ENCODE data around the gene ZFAND5. TPM values are rescaled to one million over a fixed set of nuclear protein-coding genes. Genes with fewer than 3 reads are reported as not detected.

The ZFAND5 gene
- total and polyA plus RNA-seq, 2 experiments from 2014 or later: 138 to 216 TPM

GRCh38 chr9:72349240-72349639, 15.8 kb downstream of the ZFAND5 start:
- Histone ChIP-seq H3F3A (replicated peaks; ENCODE audit: low read depth) (peaks cover 13% of the 10 kb centered on the region; the same call in 1 of the 2 replicates), H3K27ac (ENCODE audit: low read depth) (no peak overlapping the region), H3K9me2 (ENCODE audit: insufficient read depth) (no peaks in the 10 kb centered on the region), H3K36me3 (ENCODE audit: insufficient read depth) (no peaks in the 10 kb centered on the region), H2AFZ (no peak overlapping the region), H3K4me3 (no peak overlapping the region), H3K4me1 (ENCODE audit: insufficient read depth) (no peaks in the 10 kb centered on the region), H3K27me3 (ENCODE audit: insufficient read depth) (no peaks in the 10 kb centered on the region), H3K79me2 (replicated peaks; ENCODE audit: insufficient read depth) (no peaks in the 10 kb centered on the region), H4K20me1 (replicated peaks; ENCODE audit: insufficient read depth) (peaks cover 8% of the 10 kb centered on the region), H3K4me2 (no peak overlapping the region)
- DNase-seq (ENCODE audit: low spot score) (no peak), ATAC-seq (no peak)
- peaks cover 8% of the 10 kb centered on the region; the same call in 2 of the 3 replicates for H3K36me3 Mint-ChIP-seq (ENCODE audit: low read depth)
- no peaks in the 10 kb centered on the region for H3K9me3 Mint-ChIP-seq
- H3K4me1 Mint-ChIP-seq: no peaks in the 10 kb centered on the region
- peaks cover 4% of the 10 kb centered on the region for H3K27me3 Mint-ChIP-seq (ENCODE audit: insufficient read depth, low read depth, poor library complexity)
- H3K27ac Mint-ChIP-seq: no peak overlapping the region
- H3K4me3 Mint-ChIP-seq: no peak overlapping the region
- TF ChIP-seq STAT1 (IDR thresholded peaks at IDR 0.05; ENCODE audit: unreplicated experiment) (no peak), POLR2AphosphoS5 (IDR thresholded peaks at IDR 0.05; ENCODE audit: low read depth) (no peak), NANOG (IDR thresholded peaks at IDR 0.05; ENCODE audit: borderline replicate concordance) (no peak), ETS1 (IDR thresholded peaks at IDR 0.05) (no peak), CTCF (conservative IDR thresholded peaks at IDR 0.05; ENCODE audit: low read depth in 2 of 2) (no peak), ZNF462 (CRISPR knock-in tag; IDR thresholded peaks at IDR 0.05) (no peak), ZNF114 (CRISPR knock-in tag; IDR thresholded peaks at IDR 0.05) (no peak), ZNF331 (CRISPR knock-in tag; IDR thresholded peaks at IDR 0.05; ENCODE audit: low read depth) (no peak), CREB1 (CRISPR knock-in tag; IDR thresholded peaks at IDR 0.05; ENCODE audit: low read depth) (no peak), EZH2phosphoT487 (IDR thresholded peaks at IDR 0.05; ENCODE audit: unreplicated experiment) (no peak), JUNB (IDR thresholded peaks at IDR 0.05; ENCODE audit: unreplicated experiment) (no peak), EZH2 (IDR thresholded peaks at IDR 0.05; ENCODE audit: low read depth, unreplicated experiment) (no peak), REST (IDR thresholded peaks at IDR 0.05; ENCODE audit: unreplicated experiment) (no peak)
